ENCODE data around the gene WDR48.

WDR48 gene

DNA sequence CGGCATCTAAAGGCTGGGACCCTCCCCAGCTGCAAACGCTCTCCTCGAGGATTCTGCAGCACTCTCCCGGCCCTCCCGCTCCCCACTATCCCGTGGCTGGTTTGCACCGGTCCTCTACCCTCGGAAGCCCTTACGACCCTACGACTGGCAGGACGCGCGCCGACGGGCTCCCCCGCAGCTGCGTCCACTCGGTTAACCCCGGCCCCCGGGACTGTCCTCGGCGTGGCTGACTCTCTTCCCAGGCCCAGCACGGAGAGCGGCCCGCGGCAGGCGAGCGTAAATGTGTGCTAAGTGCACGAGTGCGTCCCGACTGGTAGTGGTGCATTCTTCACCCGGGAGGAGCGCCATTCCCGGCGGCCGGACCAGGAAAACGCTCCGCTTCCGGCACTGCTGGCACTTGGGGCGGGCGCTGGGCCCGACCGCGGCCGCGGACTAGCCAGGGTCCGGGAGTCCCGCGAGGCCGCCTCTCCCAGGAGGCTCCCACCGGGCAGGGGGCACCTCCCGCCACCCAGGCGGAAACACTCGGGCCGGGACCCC is 55.1 kb downstream of the WDR48 start:
- Histone ChIP-seq H3K27ac (ENCODE audit: low read depth in 2 of 2, low read length in 2 of 2) (peak overlapping the region; percentile 89 to 92), H3K36me3 (ENCODE audit: control insufficient read depth in 2 of 2, insufficient read depth in 2 of 2, low read length in 2 of 2) (peaks cover 3 to 4% of the 10 kb centered on the region in 2 donors), H3K9me3 (ENCODE audit: control insufficient read depth in 2 of 2, low read length in 2 of 2) (no peaks in the 10 kb centered on the region), H3K9ac (ENCODE audit: low read depth in 1 of 2, low read length in 2 of 2) (peak overlapping the region; percentile 85 to 93), H3K4me1 (ENCODE audit: control insufficient read depth in 2 of 2, insufficient read depth in 2 of 2, low read length in 2 of 2) (peaks cover 24 to 26% of the 10 kb centered on the region in 2 donors), H3K27me3 (ENCODE audit: control insufficient read depth in 2 of 2, insufficient read depth in 2 of 2, low read length in 2 of 2) (no peaks in the 10 kb centered on the region), H3K4me3 (ENCODE audit: low read length in 2 of 2) (peak overlapping the region; percentile 90)

GRCh38 chr3:39107388-39108199 is 55.8 kb downstream of the WDR48 start, which contains the start of the genes GORASP1 and TTC21A:
Gene GORASP1 (minus strand): TSS chr3:39107627. CDS start chr3:39107541, 86 bp downstream.
Gene TTC21A (plus strand): TSS chr3:39107680. CDS start chr3:39107838, 158 bp downstream.
- peak within 1 kb of the TSS; percentile 85 to 93 for H3K9ac ChIP-seq (ENCODE audit: low read depth in 1 of 2, low read length in 2 of 2)
- no peaks in the 10 kb centered on the region for H3K36me3 ChIP-seq (ENCODE audit: control insufficient read depth in 2 of 2, insufficient read depth in 2 of 2, low read length in 2 of 2)
- H3K27ac ChIP-seq (ENCODE audit: low read depth in 2 of 2, low read length in 2 of 2), result peak within 1 kb of the TSS; percentile 89 to 92
- H3K27me3 ChIP-seq (ENCODE audit: control insufficient read depth in 2 of 2, insufficient read depth in 2 of 2, low read length in 2 of 2), result no peaks in the 10 kb centered on the region
- H3K9me3 ChIP-seq (ENCODE audit: control insufficient read depth in 2 of 2, low read length in 2 of 2), result no peaks in the 10 kb centered on the region
- peak within 1 kb of the TSS; percentile 90 for H3K4me3 ChIP-seq (ENCODE audit: low read length in 2 of 2)
- H3K4me1 ChIP-seq (ENCODE audit: control insufficient read depth in 2 of 2, insufficient read depth in 2 of 2, low read length in 2 of 2), result peaks cover 24 to 26% of the 10 kb centered on the region in 2 donors

DNA sequence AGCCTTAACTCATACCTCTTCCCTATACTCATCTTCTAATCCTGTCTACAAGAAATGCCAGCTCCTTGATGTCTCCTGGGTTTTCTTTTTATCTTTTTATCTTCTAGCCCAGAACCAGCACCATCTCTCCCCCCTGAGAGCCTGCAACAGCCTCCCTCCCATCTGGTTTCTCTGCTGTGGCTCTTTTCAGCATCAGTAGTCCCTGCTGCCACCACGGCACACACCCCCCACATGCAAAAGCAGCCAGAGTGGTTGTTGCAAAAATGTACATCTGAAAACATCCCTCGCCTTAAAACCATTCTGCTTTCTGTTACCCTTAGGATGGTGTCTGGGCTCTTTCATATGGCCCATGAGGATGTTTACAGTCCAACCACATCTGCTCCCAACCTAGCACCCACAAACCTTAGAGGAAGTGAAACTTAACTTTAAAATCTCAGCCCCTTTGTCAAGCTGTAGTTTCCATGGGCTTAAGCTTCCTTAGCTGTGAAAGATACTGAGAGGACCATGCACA is 56.4 kb downstream of the WDR48 start:
- Histone ChIP-seq H3K27me3 (ENCODE audit: control insufficient read depth in 2 of 2, insufficient read depth in 2 of 2, low read length in 2 of 2) (no peaks in the 10 kb centered on the region), H3K4me3 (ENCODE audit: low read length in 2 of 2) (peak overlapping the region; percentile 90), H3K9ac (ENCODE audit: low read depth in 1 of 2, low read length in 2 of 2) (peak overlapping the region; percentile 85 to 93), H3K36me3 (ENCODE audit: control insufficient read depth in 2 of 2, insufficient read depth in 2 of 2, low read length in 2 of 2) (no peaks in the 10 kb centered on the region), H3K9me3 (ENCODE audit: control insufficient read depth in 2 of 2, low read length in 2 of 2) (no peaks in the 10 kb centered on the region), H3K4me1 (ENCODE audit: control insufficient read depth in 2 of 2, insufficient read depth in 2 of 2, low read length in 2 of 2) (peaks cover 24 to 26% of the 10 kb centered on the region in 2 donors), H3K27ac (ENCODE audit: low read depth in 2 of 2, low read length in 2 of 2) (peak overlapping the region; percentile 89 to 92)

DNA sequence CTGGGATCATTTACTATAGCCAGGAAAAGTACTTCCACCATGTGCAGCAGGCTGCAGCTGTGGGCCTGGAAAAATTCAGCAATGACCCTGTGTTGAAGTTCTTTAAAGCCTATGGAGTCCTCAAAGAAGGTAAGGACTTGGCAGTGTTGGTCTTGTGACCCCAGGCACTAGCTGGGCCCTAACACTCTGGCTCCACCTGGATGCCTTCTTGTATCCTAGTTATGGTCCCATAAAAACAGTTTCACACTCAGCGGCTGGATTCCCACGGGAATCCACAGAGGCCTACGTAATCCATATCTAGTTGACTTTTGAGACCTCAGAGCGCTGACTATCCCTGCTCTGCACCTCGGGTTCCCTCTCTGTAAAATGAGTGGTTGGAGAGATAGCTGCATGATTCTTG is 57.3 kb downstream of the WDR48 start:
- no peaks in the 10 kb centered on the region for H3K36me3 ChIP-seq (ENCODE audit: control insufficient read depth in 2 of 2, insufficient read depth in 2 of 2, low read length in 2 of 2)
- no peaks in the 10 kb centered on the region for H3K27me3 ChIP-seq (ENCODE audit: control insufficient read depth in 2 of 2, insufficient read depth in 2 of 2, low read length in 2 of 2)
- H3K9me3 ChIP-seq (ENCODE audit: control insufficient read depth in 2 of 2, low read length in 2 of 2), result no peaks in the 10 kb centered on the region
- peaks cover 24 to 26% of the 10 kb centered on the region in 2 donors for H3K4me1 ChIP-seq (ENCODE audit: control insufficient read depth in 2 of 2, insufficient read depth in 2 of 2, low read length in 2 of 2)
- no peak overlapping the region for H3K9ac ChIP-seq (ENCODE audit: low read depth in 1 of 2, low read length in 2 of 2)
- H3K4me3 ChIP-seq (ENCODE audit: low read length in 2 of 2), result peak overlapping the region in 1 of 2 donors; percentile 4
- no peak overlapping the region for H3K27ac ChIP-seq (ENCODE audit: low read depth in 2 of 2, low read length in 2 of 2)

DNA sequence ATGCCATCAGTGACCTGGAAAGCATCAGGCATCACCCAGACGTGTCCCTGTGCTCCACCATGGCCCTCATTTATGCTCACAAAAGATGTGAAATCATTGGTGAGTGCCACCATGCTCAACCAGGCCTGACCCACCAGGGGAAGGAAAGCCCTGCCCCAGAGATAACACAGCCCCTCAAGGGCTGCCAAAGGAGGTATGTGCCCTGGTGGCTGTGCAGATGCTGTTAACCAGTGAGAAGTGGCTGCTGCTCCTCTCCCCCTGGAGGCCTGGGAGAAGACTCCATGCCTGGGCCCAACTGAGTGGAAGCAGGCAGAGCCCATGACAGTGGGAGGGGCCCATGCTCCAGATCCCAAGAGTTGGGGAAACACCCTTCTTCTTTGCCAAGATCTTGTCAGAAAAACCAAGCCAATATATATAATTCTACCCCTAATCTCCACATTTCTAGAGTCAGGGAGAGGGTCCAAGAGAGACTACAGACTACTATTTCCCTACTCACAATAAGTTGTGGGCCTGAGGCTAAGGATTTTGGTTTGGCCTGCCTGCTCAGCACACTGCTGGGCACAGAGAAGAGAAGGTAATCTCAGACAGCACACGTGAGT is 58.3 kb downstream of the WDR48 start:
- H3K4me1 ChIP-seq (ENCODE audit: control insufficient read depth in 2 of 2, insufficient read depth in 2 of 2, low read length in 2 of 2), result peaks cover 18 to 21% of the 10 kb centered on the region in 2 donors
- H3K36me3 ChIP-seq (ENCODE audit: control insufficient read depth in 2 of 2, insufficient read depth in 2 of 2, low read length in 2 of 2), result no peaks in the 10 kb centered on the region
- H3K4me3 ChIP-seq (ENCODE audit: low read length in 2 of 2), result no peak overlapping the region
- no peaks in the 10 kb centered on the region for H3K9me3 ChIP-seq (ENCODE audit: control insufficient read depth in 2 of 2, low read length in 2 of 2)
- no peaks in the 10 kb centered on the region for H3K27me3 ChIP-seq (ENCODE audit: control insufficient read depth in 2 of 2, insufficient read depth in 2 of 2, low read length in 2 of 2)
- H3K27ac ChIP-seq (ENCODE audit: low read depth in 2 of 2, low read length in 2 of 2), result no peak overlapping the region
- no peak overlapping the region for H3K9ac ChIP-seq (ENCODE audit: low read depth in 1 of 2, low read length in 2 of 2)

GRCh38 chr3:39112113-39112512 is 60.3 kb downstream of the WDR48 start:
- no peaks in the 10 kb centered on the region for H3K27me3 ChIP-seq (ENCODE audit: control insufficient read depth in 2 of 2, insufficient read depth in 2 of 2, low read length in 2 of 2)
- peaks cover 3 to 7% of the 10 kb centered on the region in 2 donors for H3K4me1 ChIP-seq (ENCODE audit: control insufficient read depth in 2 of 2, insufficient read depth in 2 of 2, low read length in 2 of 2)
- no peak overlapping the region for H3K4me3 ChIP-seq (ENCODE audit: low read length in 2 of 2)
- H3K9me3 ChIP-seq (ENCODE audit: control insufficient read depth in 2 of 2, low read length in 2 of 2), result no peaks in the 10 kb centered on the region
- no peak overlapping the region for H3K27ac ChIP-seq (ENCODE audit: low read depth in 2 of 2, low read length in 2 of 2)
- H3K36me3 ChIP-seq (ENCODE audit: control insufficient read depth in 2 of 2, insufficient read depth in 2 of 2, low read length in 2 of 2), result peaks cover 0 to 2% of the 10 kb centered on the region in 2 donors
- no peak overlapping the region for H3K9ac ChIP-seq (ENCODE audit: low read depth in 1 of 2, low read length in 2 of 2)

- Histone ChIP-seq H3K4me1 (ENCODE audit: control insufficient read depth in 2 of 2, insufficient read depth in 2 of 2, low read length in 2 of 2) (peaks cover 3 to 7% of the 10 kb centered on the region in 2 donors), H3K36me3 (ENCODE audit: control insufficient read depth in 2 of 2, insufficient read depth in 2 of 2, low read length in 2 of 2) (peaks cover 0 to 2% of the 10 kb centered on the region in 2 donors), H3K9ac (ENCODE audit: low read depth in 1 of 2, low read length in 2 of 2) (no peak overlapping the region), H3K9me3 (ENCODE audit: control insufficient read depth in 2 of 2, low read length in 2 of 2) (no peaks in the 10 kb centered on the region), H3K4me3 (ENCODE audit: low read length in 2 of 2) (no peak overlapping the region), H3K27ac (ENCODE audit: low read depth in 2 of 2, low read length in 2 of 2) (no peak overlapping the region), H3K27me3 (ENCODE audit: control insufficient read depth in 2 of 2, insufficient read depth in 2 of 2, low read length in 2 of 2) (no peaks in the 10 kb centered on the region)
Measured at GRCh38 chr3:39112535-39112934, 60.7 kb downstream of the WDR48 start.

DNA sequence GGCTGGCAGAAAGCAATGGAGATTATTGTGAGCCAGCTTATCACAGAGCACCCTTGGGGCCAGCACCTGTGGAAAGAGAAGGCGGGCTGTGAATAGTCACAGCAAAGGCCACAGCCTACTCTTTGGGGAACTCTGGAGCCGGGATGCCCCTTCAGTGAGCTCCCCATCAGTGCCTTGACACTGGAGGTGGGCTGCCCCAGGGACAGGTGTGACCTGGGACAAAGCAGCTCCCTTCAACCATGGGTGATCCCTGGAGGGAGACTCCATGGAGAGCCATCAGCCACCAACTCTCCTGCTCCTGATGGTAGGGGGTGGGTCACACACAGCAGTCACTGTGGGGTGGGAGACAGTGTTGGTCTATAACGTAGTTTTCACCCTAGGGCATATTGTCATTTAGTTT is 61.5 kb downstream of the WDR48 start:
- Histone ChIP-seq H3K4me1 (ENCODE audit: control insufficient read depth in 2 of 2, insufficient read depth in 2 of 2, low read length in 2 of 2) (peaks cover 0 to 1% of the 10 kb centered on the region in 2 donors), H3K27ac (ENCODE audit: low read depth in 2 of 2, low read length in 2 of 2) (no peak overlapping the region), H3K27me3 (ENCODE audit: control insufficient read depth in 2 of 2, insufficient read depth in 2 of 2, low read length in 2 of 2) (no peaks in the 10 kb centered on the region), H3K36me3 (ENCODE audit: control insufficient read depth in 2 of 2, insufficient read depth in 2 of 2, low read length in 2 of 2) (peaks cover 0 to 2% of the 10 kb centered on the region in 2 donors), H3K4me3 (ENCODE audit: low read length in 2 of 2) (no peak overlapping the region), H3K9me3 (ENCODE audit: control insufficient read depth in 2 of 2, low read length in 2 of 2) (no peaks in the 10 kb centered on the region), H3K9ac (ENCODE audit: low read depth in 1 of 2, low read length in 2 of 2) (no peak overlapping the region)

GRCh38 chr3:39114456-39114855 is 62.6 kb downstream of the WDR48 start:
- no peaks in the 10 kb centered on the region for H3K4me1 ChIP-seq (ENCODE audit: control insufficient read depth in 2 of 2, insufficient read depth in 2 of 2, low read length in 2 of 2)
- no peak overlapping the region for H3K27ac ChIP-seq (ENCODE audit: low read depth in 2 of 2, low read length in 2 of 2)
- H3K27me3 ChIP-seq (ENCODE audit: control insufficient read depth in 2 of 2, insufficient read depth in 2 of 2, low read length in 2 of 2), result no peaks in the 10 kb centered on the region
- H3K9me3 ChIP-seq (ENCODE audit: control insufficient read depth in 2 of 2, low read length in 2 of 2), result no peaks in the 10 kb centered on the region
- H3K4me3 ChIP-seq (ENCODE audit: low read length in 2 of 2), result no peak overlapping the region
- no peak overlapping the region for H3K9ac ChIP-seq (ENCODE audit: low read depth in 1 of 2, low read length in 2 of 2)
- peaks cover 0 to 2% of the 10 kb centered on the region in 2 donors for H3K36me3 ChIP-seq (ENCODE audit: control insufficient read depth in 2 of 2, insufficient read depth in 2 of 2, low read length in 2 of 2)

DNA sequence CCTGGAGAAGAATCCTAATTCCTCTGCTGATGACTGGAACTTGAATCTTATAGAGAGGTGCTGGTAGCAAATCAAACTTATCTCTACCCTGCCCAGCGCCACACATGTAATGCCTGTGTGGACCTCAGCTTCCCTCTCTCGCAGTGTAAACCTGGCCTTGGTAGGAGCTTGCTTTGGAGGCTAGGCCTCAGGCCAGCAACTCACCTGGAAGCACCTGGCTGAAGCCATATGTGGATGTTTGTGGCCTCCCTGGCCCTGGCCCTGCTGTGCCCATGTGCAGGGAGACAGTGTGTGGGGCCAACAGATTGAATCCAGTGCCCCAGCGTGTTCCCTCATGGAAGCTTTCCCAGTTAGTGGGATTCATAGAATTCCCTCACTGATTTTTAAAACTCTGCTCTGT is 64.1 kb downstream of the WDR48 start:
- H3K36me3 ChIP-seq (ENCODE audit: control insufficient read depth in 2 of 2, insufficient read depth in 2 of 2, low read length in 2 of 2), result peaks cover 0 to 2% of the 10 kb centered on the region in 2 donors

More for the DNA sequence above, 64.1 kb downstream of the WDR48 start:
- H3K4me3 ChIP-seq (ENCODE audit: low read length in 2 of 2), result no peak overlapping the region
- H3K27ac ChIP-seq (ENCODE audit: low read depth in 2 of 2, low read length in 2 of 2), result no peak overlapping the region
- H3K9ac ChIP-seq (ENCODE audit: low read depth in 1 of 2, low read length in 2 of 2), result no peak overlapping the region
- H3K27me3 ChIP-seq (ENCODE audit: control insufficient read depth in 2 of 2, insufficient read depth in 2 of 2, low read length in 2 of 2), result no peaks in the 10 kb centered on the region
- H3K9me3 ChIP-seq (ENCODE audit: control insufficient read depth in 2 of 2, low read length in 2 of 2), result no peaks in the 10 kb centered on the region
- no peaks in the 10 kb centered on the region for H3K4me1 ChIP-seq (ENCODE audit: control insufficient read depth in 2 of 2, insufficient read depth in 2 of 2, low read length in 2 of 2)

All from mucosa of rectum (tissue), 2 donors.